HEK293 (cell line): ENCODE data around the gene PALM.

Source experiments
- CTCF ChIA-PET: fragments of 350-600 bp; formaldehyde crosslinking; extraction: SDS; loops from one replicate; lab custom pipeline; 2021; ENCODE audit warnings: antibody characterized with exemption; lab: Yijun Ruan, JAX
- POLR2A ChIA-PET: fragments of 300-600 bp; formaldehyde crosslinking; extraction: SDS; loops from one replicate; lab custom pipeline; 2020; ENCODE audit warnings: antibody characterized with exemption, inconsistent platforms; lab: Yijun Ruan, JAX
- H3K27ac ChIP-seq: fragments of 200-500 bp; sonication (Bioruptor generic); 2 replicates; pipeline ENCODE4 v1.5.1; 2014; ENCODE audit warnings: low read depth, low read length, control low read depth, inconsistent platforms; ENCODE audit errors: extremely low read depth
- H3K36me3 ChIP-seq, 2 experiments: fragments of 200-500 bp in 1 of 2; sonication (Bioruptor generic) in 1 of 2; 1 replicate in 1 of 2; 2 replicates in 1 of 2; pipeline ENCODE4 v1.5.1; 2014 to 2017; ENCODE audit warnings: inconsistent platforms in 2 of 2, low read length in 2 of 2; ENCODE audit not compliant: control insufficient read depth in 2 of 2, insufficient read depth in 1 of 2
- H3K4me1 ChIP-seq: fragments of 200-500 bp; sonication (Bioruptor generic); 2 replicates; pipeline ENCODE4 v1.5.1; 2014; ENCODE audit warnings: mild to moderate bottlenecking, low read length, inconsistent platforms; ENCODE audit not compliant: control insufficient read depth, insufficient read depth
- H3K4me3 ChIP-seq: 2 replicates; pipeline ENCODE4 v1.5.1; 2011; ENCODE audit warnings: low read depth, mild to moderate bottlenecking, control low read depth, low read length, moderate library complexity
- H3K9me3 ChIP-seq: fragments of 200-500 bp; sonication (Bioruptor generic); 2 replicates; pipeline ENCODE4 v1.5.1; 2014; ENCODE audit warnings: low read depth, low read length, inconsistent platforms; ENCODE audit not compliant: control insufficient read depth, insufficient read depth
- GFI1B ChIP-seq: fragments of 450-650 bp; formaldehyde crosslinking; IDR thresholded peaks from 2 replicates; pipeline ENCODE4 v1.5.1; 2016; ENCODE audit warnings: missing biosample characterization, missing genetic modification characterization
- KLF1 ChIP-seq: fragments of 450-650 bp; formaldehyde crosslinking; IDR thresholded peaks from 2 replicates; pipeline ENCODE4 v1.5.1; 2016; ENCODE audit warnings: missing biosample characterization, missing genetic modification characterization
- ZBTB20 ChIP-seq: fragments of 450-650 bp; formaldehyde crosslinking; IDR thresholded peaks from 2 replicates; pipeline ENCODE4 v1.5.1; 2016; ENCODE audit warnings: missing biosample characterization, missing genetic modification characterization
- ZBTB8A ChIP-seq: fragments of 450-650 bp; formaldehyde crosslinking; IDR thresholded peaks from 2 replicates; pipeline ENCODE4 v1.5.1; 2016; ENCODE audit warnings: missing biosample characterization, missing genetic modification characterization
- ZIC2 ChIP-seq: fragments of 450-650 bp; formaldehyde crosslinking; IDR thresholded peaks from 2 replicates; pipeline ENCODE4 v1.5.1; 2016; ENCODE audit warnings: missing biosample characterization, missing genetic modification characterization
- ZNF146 ChIP-seq: fragments of 450-650 bp; formaldehyde crosslinking; IDR thresholded peaks from 2 replicates; pipeline ENCODE4 v1.5.1; 2016; ENCODE audit warnings: missing biosample characterization, missing genetic modification characterization
- ZNF157 ChIP-seq: fragments of 450-650 bp; formaldehyde crosslinking; IDR thresholded peaks from 2 replicates; pipeline ENCODE4 v1.5.1; 2016; ENCODE audit warnings: missing biosample characterization, missing genetic modification characterization
- ZNF175 ChIP-seq: fragments of 450-650 bp; formaldehyde crosslinking; IDR thresholded peaks from 2 replicates; pipeline ENCODE4 v1.5.1; 2016; ENCODE audit warnings: missing biosample characterization, missing genetic modification characterization
- ZNF202 ChIP-seq: fragments of 450-650 bp; formaldehyde crosslinking; IDR thresholded peaks from 2 replicates; pipeline ENCODE4 v1.5.1; 2016; ENCODE audit warnings: missing biosample characterization, missing genetic modification characterization, borderline replicate concordance
- ZNF248 ChIP-seq: fragments of 450-650 bp; formaldehyde crosslinking; IDR thresholded peaks from 2 replicates; pipeline ENCODE4 v1.5.1; 2017; ENCODE audit warnings: missing biosample characterization, missing genetic modification characterization
- ZNF37A ChIP-seq: fragments of 450-650 bp; IDR thresholded peaks from 2 replicates; pipeline ENCODE4 v1.5.1; 2018; ENCODE audit warnings: missing biosample characterization, missing genetic modification characterization
- ZNF529 ChIP-seq: fragments of 450-650 bp; formaldehyde crosslinking; IDR thresholded peaks from 2 replicates; pipeline ENCODE4 v1.5.1; 2017; ENCODE audit warnings: missing genetic modification characterization, missing biosample characterization; ENCODE audit not compliant: insufficient replicate concordance
- ZNF555 ChIP-seq: fragments of 450-650 bp; formaldehyde crosslinking; conservative IDR thresholded peaks from 2 replicates; pipeline ENCODE4 v1.5.1; 2017; ENCODE audit warnings: missing biosample characterization, mild to moderate bottlenecking, missing genetic modification characterization, inconsistent platforms
- ZNF777 ChIP-seq: fragments of 450-650 bp; formaldehyde crosslinking; IDR thresholded peaks from 2 replicates; pipeline ENCODE4 v1.5.1; 2017; ENCODE audit warnings: missing biosample characterization, missing genetic modification characterization, borderline replicate concordance
- ZSCAN16 ChIP-seq: fragments of 450-650 bp; formaldehyde crosslinking; IDR thresholded peaks from 2 replicates; pipeline ENCODE4 v1.5.1; 2016; ENCODE audit warnings: missing biosample characterization, missing genetic modification characterization
- TF ChIP-seq, protein P1 (sequence below): fragments of 450-650 bp; formaldehyde crosslinking; IDR thresholded peaks from 2 replicates; pipeline ENCODE4 v1.5.1; 2016; ENCODE audit warnings: missing biosample characterization, missing genetic modification characterization, borderline replicate concordance
- TF ChIP-seq, protein P2 (sequence below): fragments of 450-650 bp; formaldehyde crosslinking; IDR thresholded peaks from 2 replicates; pipeline ENCODE4 v1.5.1; 2016; ENCODE audit warnings: missing biosample characterization, missing genetic modification characterization
- TF ChIP-seq, protein P3 (sequence below): sonication (generic); formaldehyde crosslinking; IDR thresholded peaks from 2 replicates; pipeline ENCODE4 v1.8.1; 2022; ENCODE audit warnings: mild to moderate bottlenecking, moderate library complexity, missing genetic modification reagents
- TF ChIP-seq, protein P4 (sequence below): fragments of 450-650 bp; formaldehyde crosslinking; IDR thresholded peaks from 2 replicates; pipeline ENCODE4 v1.5.1; 2016; ENCODE audit warnings: missing biosample characterization, missing genetic modification characterization
- TF ChIP-seq, protein P5 (sequence below): fragments of 450-650 bp; IDR thresholded peaks from 2 replicates; pipeline ENCODE4 v1.5.1; 2018; ENCODE audit warnings: missing biosample characterization, missing genetic modification characterization

PALM gene

DNA sequence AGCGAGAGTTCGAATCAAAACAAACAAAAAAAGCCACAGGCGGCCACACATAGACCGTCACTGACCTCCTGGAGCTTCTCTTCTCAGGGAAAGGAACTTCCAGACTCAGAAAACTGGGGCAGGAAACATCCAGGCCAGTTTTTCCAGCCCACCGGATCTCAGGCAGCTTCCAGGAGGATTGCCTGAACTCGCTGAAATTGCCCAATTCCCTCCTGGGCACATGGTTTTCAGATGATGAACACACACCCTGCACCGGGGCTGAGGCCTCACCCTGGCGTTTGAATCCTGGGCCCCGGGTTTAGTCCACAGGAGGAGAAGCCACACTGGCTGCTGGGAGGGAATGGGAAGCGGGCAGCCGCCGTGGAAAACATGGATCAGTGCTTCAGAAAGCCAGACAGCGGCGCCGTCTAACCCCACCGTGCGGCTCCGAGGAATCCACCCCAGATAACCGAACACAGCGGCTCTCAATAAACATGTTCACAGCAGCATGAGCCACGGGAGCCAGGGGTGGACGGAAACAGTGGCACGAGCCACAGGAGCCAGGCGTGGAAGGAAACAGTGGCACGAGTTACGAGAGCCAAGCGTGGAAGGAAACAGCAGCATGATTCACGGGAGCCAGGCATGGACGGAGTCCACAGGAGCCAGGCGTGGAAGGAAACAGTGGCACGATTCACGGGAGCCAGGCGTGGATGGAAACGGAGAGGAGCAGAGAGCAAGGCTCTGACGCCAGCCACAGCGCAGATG lies 70.3 kb downstream of the PALM start (continued):
- TF ChIP-seq, protein P1, sequence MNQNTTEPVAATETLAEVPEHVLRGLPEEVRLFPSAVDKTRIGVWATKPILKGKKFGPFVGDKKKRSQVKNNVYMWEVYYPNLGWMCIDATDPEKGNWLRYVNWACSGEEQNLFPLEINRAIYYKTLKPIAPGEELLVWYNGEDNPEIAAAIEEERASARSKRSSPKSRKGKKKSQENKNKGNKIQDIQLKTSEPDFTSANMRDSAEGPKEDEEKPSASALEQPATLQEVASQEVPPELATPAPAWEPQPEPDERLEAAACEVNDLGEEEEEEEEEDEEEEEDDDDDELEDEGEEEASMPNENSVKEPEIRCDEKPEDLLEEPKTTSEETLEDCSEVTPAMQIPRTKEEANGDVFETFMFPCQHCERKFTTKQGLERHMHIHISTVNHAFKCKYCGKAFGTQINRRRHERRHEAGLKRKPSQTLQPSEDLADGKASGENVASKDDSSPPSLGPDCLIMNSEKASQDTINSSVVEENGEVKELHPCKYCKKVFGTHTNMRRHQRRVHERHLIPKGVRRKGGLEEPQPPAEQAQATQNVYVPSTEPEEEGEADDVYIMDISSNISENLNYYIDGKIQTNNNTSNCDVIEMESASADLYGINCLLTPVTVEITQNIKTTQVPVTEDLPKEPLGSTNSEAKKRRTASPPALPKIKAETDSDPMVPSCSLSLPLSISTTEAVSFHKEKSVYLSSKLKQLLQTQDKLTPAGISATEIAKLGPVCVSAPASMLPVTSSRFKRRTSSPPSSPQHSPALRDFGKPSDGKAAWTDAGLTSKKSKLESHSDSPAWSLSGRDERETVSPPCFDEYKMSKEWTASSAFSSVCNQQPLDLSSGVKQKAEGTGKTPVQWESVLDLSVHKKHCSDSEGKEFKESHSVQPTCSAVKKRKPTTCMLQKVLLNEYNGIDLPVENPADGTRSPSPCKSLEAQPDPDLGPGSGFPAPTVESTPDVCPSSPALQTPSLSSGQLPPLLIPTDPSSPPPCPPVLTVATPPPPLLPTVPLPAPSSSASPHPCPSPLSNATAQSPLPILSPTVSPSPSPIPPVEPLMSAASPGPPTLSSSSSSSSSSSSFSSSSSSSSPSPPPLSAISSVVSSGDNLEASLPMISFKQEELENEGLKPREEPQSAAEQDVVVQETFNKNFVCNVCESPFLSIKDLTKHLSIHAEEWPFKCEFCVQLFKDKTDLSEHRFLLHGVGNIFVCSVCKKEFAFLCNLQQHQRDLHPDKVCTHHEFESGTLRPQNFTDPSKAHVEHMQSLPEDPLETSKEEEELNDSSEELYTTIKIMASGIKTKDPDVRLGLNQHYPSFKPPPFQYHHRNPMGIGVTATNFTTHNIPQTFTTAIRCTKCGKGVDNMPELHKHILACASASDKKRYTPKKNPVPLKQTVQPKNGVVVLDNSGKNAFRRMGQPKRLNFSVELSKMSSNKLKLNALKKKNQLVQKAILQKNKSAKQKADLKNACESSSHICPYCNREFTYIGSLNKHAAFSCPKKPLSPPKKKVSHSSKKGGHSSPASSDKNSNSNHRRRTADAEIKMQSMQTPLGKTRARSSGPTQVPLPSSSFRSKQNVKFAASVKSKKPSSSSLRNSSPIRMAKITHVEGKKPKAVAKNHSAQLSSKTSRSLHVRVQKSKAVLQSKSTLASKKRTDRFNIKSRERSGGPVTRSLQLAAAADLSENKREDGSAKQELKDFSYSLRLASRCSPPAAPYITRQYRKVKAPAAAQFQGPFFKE, result no peak
- TF ChIP-seq ZNF157 (tag by site-specific recombination), result no peak
- TF ChIP-seq, protein P2, sequence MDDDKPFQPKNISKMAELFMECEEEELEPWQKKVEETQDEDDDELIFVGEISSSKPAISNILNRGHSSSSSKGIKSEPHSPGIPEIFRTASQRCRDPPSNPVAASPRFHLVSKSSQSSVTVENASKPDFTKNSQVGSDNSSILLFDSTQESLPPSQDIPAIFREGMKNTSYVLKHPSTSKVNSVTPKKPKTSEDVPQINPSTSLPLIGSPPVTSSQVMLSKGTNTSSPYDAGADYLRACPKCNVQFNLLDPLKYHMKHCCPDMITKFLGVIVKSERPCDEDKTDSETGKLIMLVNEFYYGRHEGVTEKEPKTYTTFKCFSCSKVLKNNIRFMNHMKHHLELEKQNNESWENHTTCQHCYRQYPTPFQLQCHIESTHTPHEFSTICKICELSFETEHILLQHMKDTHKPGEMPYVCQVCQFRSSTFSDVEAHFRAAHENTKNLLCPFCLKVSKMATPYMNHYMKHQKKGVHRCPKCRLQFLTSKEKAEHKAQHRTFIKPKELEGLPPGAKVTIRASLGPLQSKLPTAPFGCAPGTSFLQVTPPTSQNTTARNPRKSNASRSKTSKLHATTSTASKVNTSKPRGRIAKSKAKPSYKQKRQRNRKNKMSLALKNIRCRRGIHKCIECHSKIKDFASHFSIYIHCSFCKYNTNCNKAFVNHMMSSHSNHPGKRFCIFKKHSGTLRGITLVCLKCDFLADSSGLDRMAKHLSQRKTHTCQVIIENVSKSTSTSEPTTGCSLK (tag by site-specific recombination), result no peak
- TF ChIP-seq ZNF555, result no peak
- TF ChIP-seq ZNF248, result no peak
- 0 out of 2 replicates have a peak, but pooled peaks have one; percentile 20 for TF ChIP-seq ZBTB8A (tag by site-specific recombination)
- TF ChIP-seq ZBTB20 (tag by site-specific recombination), result peak; percentile 90
- TF ChIP-seq, protein P3, sequence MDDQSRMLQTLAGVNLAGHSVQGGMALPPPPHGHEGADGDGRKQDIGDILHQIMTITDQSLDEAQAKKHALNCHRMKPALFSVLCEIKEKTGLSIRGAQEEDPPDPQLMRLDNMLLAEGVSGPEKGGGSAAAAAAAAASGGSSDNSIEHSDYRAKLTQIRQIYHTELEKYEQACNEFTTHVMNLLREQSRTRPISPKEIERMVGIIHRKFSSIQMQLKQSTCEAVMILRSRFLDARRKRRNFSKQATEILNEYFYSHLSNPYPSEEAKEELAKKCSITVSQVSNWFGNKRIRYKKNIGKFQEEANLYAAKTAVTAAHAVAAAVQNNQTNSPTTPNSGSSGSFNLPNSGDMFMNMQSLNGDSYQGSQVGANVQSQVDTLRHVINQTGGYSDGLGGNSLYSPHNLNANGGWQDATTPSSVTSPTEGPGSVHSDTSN, result no peak
- TF ChIP-seq ZNF175 (tag by site-specific recombination), result no peak
- TF ChIP-seq ZIC2, result peak; percentile 68
- TF ChIP-seq, protein P4, sequence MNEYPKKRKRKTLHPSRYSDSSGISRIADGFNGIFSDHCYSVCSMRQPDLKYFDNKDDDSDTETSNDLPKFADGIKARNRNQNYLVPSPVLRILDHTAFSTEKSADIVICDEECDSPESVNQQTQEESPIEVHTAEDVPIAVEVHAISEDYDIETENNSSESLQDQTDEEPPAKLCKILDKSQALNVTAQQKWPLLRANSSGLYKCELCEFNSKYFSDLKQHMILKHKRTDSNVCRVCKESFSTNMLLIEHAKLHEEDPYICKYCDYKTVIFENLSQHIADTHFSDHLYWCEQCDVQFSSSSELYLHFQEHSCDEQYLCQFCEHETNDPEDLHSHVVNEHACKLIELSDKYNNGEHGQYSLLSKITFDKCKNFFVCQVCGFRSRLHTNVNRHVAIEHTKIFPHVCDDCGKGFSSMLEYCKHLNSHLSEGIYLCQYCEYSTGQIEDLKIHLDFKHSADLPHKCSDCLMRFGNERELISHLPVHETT (tag by site-specific recombination), result no peak
- no peak for TF ChIP-seq ZNF202
- no peak for TF ChIP-seq ZNF146
- no peak for TF ChIP-seq ZSCAN16 (tag by site-specific recombination)
- no peak for TF ChIP-seq ZNF529 (tag by site-specific recombination)

DNA sequence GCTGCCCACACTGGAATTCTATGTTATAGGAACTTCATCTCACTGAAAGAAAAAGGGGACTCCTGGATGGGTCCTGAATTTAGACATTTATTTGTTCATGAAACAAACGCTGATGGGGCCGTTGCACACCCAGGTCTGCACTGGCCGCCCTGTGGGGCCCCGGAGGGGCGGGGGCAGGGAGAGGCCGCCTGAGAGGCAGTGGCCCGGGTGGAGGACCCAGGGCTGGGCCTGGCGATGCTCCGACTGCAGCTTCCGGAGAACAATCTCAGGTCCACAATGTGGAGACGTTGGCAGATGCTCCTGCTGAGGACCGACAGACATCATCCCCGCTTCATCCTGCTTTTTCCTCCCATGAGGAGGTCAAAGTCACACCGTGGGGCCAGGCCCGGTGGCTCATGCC lies 72.2 kb downstream of the PALM start:
- ChIA-PET POLR2A (no interaction called here), CTCF (interaction anchor here (1.7 kb wide), 1 partner anchor 10 kb away, joined by 8 read pairs; no protein-coding TSS in a partner anchor)
- TF ChIP-seq GFI1B (no peak), ZNF37A (tag by site-specific recombination) (no peak), KLF1 (tag by site-specific recombination) (0 out of 2 replicates have a peak, but pooled peaks have one; percentile 35), ZNF777 (tag by site-specific recombination) (no peak), ZNF248 (no peak)
- TF ChIP-seq, protein P5, sequence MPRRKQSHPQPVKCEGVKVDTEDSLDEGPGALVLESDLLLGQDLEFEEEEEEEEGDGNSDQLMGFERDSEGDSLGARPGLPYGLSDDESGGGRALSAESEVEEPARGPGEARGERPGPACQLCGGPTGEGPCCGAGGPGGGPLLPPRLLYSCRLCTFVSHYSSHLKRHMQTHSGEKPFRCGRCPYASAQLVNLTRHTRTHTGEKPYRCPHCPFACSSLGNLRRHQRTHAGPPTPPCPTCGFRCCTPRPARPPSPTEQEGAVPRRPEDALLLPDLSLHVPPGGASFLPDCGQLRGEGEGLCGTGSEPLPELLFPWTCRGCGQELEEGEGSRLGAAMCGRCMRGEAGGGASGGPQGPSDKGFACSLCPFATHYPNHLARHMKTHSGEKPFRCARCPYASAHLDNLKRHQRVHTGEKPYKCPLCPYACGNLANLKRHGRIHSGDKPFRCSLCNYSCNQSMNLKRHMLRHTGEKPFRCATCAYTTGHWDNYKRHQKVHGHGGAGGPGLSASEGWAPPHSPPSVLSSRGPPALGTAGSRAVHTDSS (tag by site-specific recombination), result no peak
- TF ChIP-seq, protein P4 (tag by site-specific recombination), result no peak
- H3K27ac ChIP-seq, result no peak overlapping the region
- no peaks in the 10 kb centered on the region for H3K4me1 ChIP-seq
- no peak overlapping the region for H3K4me3 ChIP-seq
- H3K36me3 ChIP-seq, result no peaks in the 10 kb centered on the region
- no peaks in the 10 kb centered on the region for H3K9me3 ChIP-seq
